ENCODE measurements around the gene ADCY5. TPM values are rescaled to one million over a fixed set of nuclear protein-coding genes. Genes with fewer than 3 reads are reported as not detected.

Gene ADCY5
- total and polyA plus RNA-seq, 10 donors: 1.7 to 20.6 (median 11.7) TPM

DNA sequence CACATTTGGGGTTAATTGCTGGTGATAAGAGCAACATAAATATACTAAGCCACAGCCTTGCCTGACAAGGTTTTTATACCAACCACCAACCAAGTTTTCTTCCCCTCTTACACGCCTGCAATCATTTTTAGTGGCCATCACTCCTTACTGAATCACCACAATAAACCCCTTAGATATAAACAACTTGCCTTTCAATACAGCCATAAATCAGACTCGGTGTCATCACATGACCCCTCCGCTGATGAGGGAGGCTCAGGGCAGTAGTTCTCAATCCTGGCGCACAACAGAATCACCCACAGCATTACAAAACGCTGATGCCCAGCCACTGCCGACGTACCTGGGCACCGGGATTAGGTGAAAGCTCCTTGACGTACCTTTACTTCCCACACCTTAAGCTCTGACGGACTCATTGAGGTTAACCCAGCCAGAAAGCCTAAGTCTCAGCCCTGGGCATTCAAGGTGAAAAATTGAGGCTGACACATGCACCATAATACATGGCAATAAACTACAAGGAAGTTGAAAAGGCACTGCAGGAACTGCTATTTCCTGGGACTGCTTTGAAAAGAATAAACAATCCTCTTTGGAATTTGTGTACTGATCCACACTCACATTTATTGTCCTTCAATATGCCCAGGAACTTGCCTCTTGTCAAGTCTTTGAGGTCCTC lies 17.1 kb downstream of the ADCY5 start:
- H3K9me3 ChIP-seq: no peaks in the 10 kb centered on the region
- 71 to 82% (median 78%) methylated on average over 9 to 10 of the region's 10 CpGs for WGBS, 5 donors
- intact Hi-C loops (cut with DNase I; ENCODE audit: low total_unique reads): no loop called here
- no peaks in the 10 kb centered on the region for H3K36me3 ChIP-seq
- H3K27me3 ChIP-seq (replicated peaks in 1 of 7): peaks cover 0 to 6% (median 0%) of the 10 kb centered on the region in 7 donors
- DNase-seq: no peak
- H3K4me1 ChIP-seq: peaks cover 0 to 9% (median 0%) of the 10 kb centered on the region in 6 donors
- H3K27ac ChIP-seq: peak overlapping the region in 4 of 8 donors; percentile 19 to 58 (median 56)
- no peak overlapping the region for H3K4me3 ChIP-seq
- TF ChIP-seq, protein P1, sequence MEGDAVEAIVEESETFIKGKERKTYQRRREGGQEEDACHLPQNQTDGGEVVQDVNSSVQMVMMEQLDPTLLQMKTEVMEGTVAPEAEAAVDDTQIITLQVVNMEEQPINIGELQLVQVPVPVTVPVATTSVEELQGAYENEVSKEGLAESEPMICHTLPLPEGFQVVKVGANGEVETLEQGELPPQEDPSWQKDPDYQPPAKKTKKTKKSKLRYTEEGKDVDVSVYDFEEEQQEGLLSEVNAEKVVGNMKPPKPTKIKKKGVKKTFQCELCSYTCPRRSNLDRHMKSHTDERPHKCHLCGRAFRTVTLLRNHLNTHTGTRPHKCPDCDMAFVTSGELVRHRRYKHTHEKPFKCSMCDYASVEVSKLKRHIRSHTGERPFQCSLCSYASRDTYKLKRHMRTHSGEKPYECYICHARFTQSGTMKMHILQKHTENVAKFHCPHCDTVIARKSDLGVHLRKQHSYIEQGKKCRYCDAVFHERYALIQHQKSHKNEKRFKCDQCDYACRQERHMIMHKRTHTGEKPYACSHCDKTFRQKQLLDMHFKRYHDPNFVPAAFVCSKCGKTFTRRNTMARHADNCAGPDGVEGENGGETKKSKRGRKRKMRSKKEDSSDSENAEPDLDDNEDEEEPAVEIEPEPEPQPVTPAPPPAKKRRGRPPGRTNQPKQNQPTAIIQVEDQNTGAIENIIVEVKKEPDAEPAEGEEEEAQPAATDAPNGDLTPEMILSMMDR (IDR thresholded peaks at IDR 0.05 in 8 of 11, conservative IDR thresholded peaks at IDR 0.05 in 3 of 11): no peak
- TF ChIP-seq POLR2AphosphoS5 (IDR thresholded peaks at IDR 0.05) (no peak), POLR2A (IDR thresholded peaks at IDR 0.05) (no peak)

DNA sequence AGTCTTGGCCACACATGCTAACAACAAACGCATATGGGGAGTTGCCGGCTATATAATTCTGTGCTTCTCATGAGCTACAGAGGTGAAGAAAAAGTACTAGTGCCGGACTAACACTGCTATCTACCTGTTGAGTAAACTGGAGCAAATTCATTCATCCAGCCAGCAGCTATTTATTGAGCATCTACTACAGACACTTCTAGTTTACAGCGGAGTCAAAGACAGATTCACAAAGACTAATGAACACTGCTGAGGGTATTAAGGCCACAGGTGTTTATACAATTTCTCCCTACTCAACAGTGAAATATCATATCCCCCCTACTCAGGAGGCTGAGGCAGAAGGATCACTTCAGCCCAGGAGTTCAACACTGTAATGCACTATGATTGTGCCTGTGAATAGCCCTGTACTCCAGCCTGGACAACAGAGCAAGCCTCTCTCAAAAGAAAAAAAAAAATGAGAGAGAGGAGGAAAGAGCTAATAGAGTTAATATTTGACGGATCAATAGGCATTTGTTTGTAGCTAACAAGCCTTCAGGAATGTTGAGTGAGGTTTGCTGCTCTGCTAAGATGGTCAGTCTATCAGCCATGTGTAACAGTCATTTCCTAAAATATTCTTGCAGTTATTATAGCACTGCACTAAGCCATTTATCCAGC lies 17.8 kb downstream of the ADCY5 start:
- peaks cover 0 to 6% (median 0%) of the 10 kb centered on the region in 7 donors for H3K27me3 ChIP-seq (replicated peaks in 1 of 7)
- intact Hi-C loops (cut with DNase I; ENCODE audit: low total_unique reads): no loop called here
- no peaks in the 10 kb centered on the region for H3K9me3 ChIP-seq
- WGBS, 5 donors: 89 to 95% (median 93%) methylated on average over 5 of the region's 5 CpGs
- DNase-seq: no peak
- TF ChIP-seq POLR2AphosphoS5 (IDR thresholded peaks at IDR 0.05) (no peak), POLR2A (IDR thresholded peaks at IDR 0.05) (no peak)
- TF ChIP-seq, protein P1 (IDR thresholded peaks at IDR 0.05 in 8 of 11, conservative IDR thresholded peaks at IDR 0.05 in 3 of 11): no peak
- H3K27ac ChIP-seq: no peak overlapping the region
- H3K4me1 ChIP-seq: peaks cover 0 to 9% (median 0%) of the 10 kb centered on the region in 6 donors
- H3K36me3 ChIP-seq: no peaks in the 10 kb centered on the region
- H3K4me3 ChIP-seq: no peak overlapping the region

DNA sequence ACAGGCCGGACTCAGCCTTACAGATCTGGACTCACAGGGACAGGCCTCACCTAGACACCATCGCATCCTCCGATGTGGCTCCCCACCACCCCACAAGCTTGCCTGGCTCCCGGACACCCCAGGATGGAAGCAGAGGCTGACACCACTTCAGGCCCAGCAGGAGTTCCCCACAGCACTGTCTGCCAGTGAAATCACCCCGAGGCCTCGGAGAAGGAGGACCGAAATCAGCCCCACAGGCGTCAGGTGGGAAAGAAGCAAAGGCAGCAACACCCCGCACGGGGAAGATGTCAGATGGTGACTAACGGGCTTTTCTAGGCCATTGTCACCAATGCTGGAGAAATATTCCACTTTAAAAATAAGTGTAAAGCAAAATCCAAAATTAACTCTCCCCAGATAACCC lies 18.6 kb downstream of the ADCY5 start:
- H3K9me3 ChIP-seq: no peaks in the 10 kb centered on the region
- TF ChIP-seq, protein P1 (IDR thresholded peaks at IDR 0.05 in 8 of 11, conservative IDR thresholded peaks at IDR 0.05 in 3 of 11): no peak
- no peak for TF ChIP-seq POLR2AphosphoS5 (IDR thresholded peaks at IDR 0.05)
- no peak for TF ChIP-seq POLR2A (IDR thresholded peaks at IDR 0.05)
- no peak overlapping the region for H3K4me3 ChIP-seq
- H3K27ac ChIP-seq: no peak overlapping the region
- no peaks in the 10 kb centered on the region for H3K36me3 ChIP-seq
- H3K4me1 ChIP-seq: peaks cover 0 to 13% (median 0%) of the 10 kb centered on the region in 6 donors
- WGBS, 5 donors: 88 to 94% (median 91%) methylated on average over 11 of the region's 11 CpGs
- peaks cover 0 to 6% (median 0%) of the 10 kb centered on the region in 7 donors for H3K27me3 ChIP-seq (replicated peaks in 1 of 7)
- intact Hi-C loops (cut with DNase I; ENCODE audit: low total_unique reads): no loop called here
- DNase-seq: no peak

Measured in spleen (tissue), 11 donors.